Fibroblast of villous mesenchyme (primary cell): ENCODE measurements around the gene DGKG. TPM values are rescaled to one million over a fixed set of nuclear protein-coding genes. Genes with fewer than 3 reads are reported as not detected.

Experiments used
- DNase-seq: peaks from one replicate; pipeline ENCODE4 v3.0.0-alpha.2; 2010; ENCODE audit warnings: low read depth
- H3K4me3 ChIP-seq: 2 replicates; pipeline ENCODE4 v1.5.1; 2011; ENCODE audit warnings: low read depth, mild to moderate bottlenecking, low read length
- CTCF ChIP-seq: IDR thresholded peaks from 2 replicates; pipeline ENCODE4 v1.5.1; 2012; ENCODE audit warnings: low read depth, mild to moderate bottlenecking, low read length; ENCODE audit not compliant: insufficient read depth
- total RNA-seq: library from RNA; depleted of rRNA; stranded (reverse); fragments of >200 nt; gene quantifications from 2 replicates; pipeline ENCODE4 v1.2.3, GENCODE V29; 2012

The DGKG gene
- total RNA-seq, 1 donor = under 0.01 TPM

GRCh38 chr3:186137051-186137685, 224.9 kb downstream of the DGKG start:
- no peak overlapping the region for H3K4me3 ChIP-seq
- no peak for DNase-seq
- TF ChIP-seq CTCF = no peak

- DNase-seq = no peak
- H3K4me3 ChIP-seq = no peak overlapping the region
- no peak for TF ChIP-seq CTCF
Measured at GRCh38 chr3:186133980-186134379, 228.1 kb downstream of the DGKG start.

- H3K4me3 ChIP-seq = no peak overlapping the region
- no peak for TF ChIP-seq CTCF
- no peak for DNase-seq
Measured at GRCh38 chr3:186132487-186132886, 229.5 kb downstream of the DGKG start.

GRCh38 chr3:186129206-186129605, 232.8 kb downstream of the DGKG start:
- TF ChIP-seq CTCF = no peak
- no peak for DNase-seq
- H3K4me3 ChIP-seq = no peak overlapping the region

GRCh38 chr3:186128158-186128557, 233.9 kb downstream of the DGKG start:
- no peak for DNase-seq
- H3K4me3 ChIP-seq = no peak overlapping the region
- no peak for TF ChIP-seq CTCF

GRCh38 chr3:186127463-186127862, 234.6 kb downstream of the DGKG start:
- no peak for DNase-seq
- no peak overlapping the region for H3K4me3 ChIP-seq
- TF ChIP-seq CTCF = no peak

GRCh38 chr3:186125118-186125517, 236.9 kb downstream of the DGKG start:
- DNase-seq = no peak
- no peak for TF ChIP-seq CTCF
- H3K4me3 ChIP-seq = no peak overlapping the region
